Measurements from ENCODE around the gene NSUN2. TPM values are rescaled to one million over a fixed set of nuclear protein-coding genes. Genes with fewer than 3 reads are reported as not detected.

Gene NSUN2
- total RNA-seq, 2 experiments from 2014 or later: 48.3 to 50.8 TPM

- Histone ChIP-seq H3K27ac (ENCODE audit: low read depth in 1 of 2, low read length in 2 of 2) (no peak overlapping the region), H3K4me1 (ENCODE audit: insufficient read depth, low read length) (no peaks in the 10 kb centered on the region), H3K4me3 (ENCODE audit: low read length) (no peak overlapping the region), H3K9me3 (ENCODE audit: control insufficient read depth in 1 of 2, insufficient read depth in 1 of 2, low read length in 2 of 2) (peaks cover 0 to 3% of the 10 kb centered on the region in 2 experiments), H3K27me3 (ENCODE audit: control insufficient read depth in 1 of 2, insufficient read depth in 2 of 2, low read length in 2 of 2) (no peaks in the 10 kb centered on the region), H3K36me3 (ENCODE audit: insufficient read depth, low read length) (peaks cover 40% of the 10 kb centered on the region)
- H3K27ac Mint-ChIP-seq: no peak overlapping the region
- intact Hi-C loops (cut with DNase I, micrococcal nuclease): no loop called here
- no peak overlapping the region for H3K4me3 Mint-ChIP-seq
- ChIA-PET POLR2A (no interaction called here), CTCF (no interaction called here)
- no peak for ATAC-seq (ENCODE audit: poor library complexity)
- DNase-seq: no peak
- TF ChIP-seq, protein P1, sequence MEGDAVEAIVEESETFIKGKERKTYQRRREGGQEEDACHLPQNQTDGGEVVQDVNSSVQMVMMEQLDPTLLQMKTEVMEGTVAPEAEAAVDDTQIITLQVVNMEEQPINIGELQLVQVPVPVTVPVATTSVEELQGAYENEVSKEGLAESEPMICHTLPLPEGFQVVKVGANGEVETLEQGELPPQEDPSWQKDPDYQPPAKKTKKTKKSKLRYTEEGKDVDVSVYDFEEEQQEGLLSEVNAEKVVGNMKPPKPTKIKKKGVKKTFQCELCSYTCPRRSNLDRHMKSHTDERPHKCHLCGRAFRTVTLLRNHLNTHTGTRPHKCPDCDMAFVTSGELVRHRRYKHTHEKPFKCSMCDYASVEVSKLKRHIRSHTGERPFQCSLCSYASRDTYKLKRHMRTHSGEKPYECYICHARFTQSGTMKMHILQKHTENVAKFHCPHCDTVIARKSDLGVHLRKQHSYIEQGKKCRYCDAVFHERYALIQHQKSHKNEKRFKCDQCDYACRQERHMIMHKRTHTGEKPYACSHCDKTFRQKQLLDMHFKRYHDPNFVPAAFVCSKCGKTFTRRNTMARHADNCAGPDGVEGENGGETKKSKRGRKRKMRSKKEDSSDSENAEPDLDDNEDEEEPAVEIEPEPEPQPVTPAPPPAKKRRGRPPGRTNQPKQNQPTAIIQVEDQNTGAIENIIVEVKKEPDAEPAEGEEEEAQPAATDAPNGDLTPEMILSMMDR (IDR thresholded peaks at IDR 0.05): no peak
- H3K27me3 Mint-ChIP-seq: no peaks in the 10 kb centered on the region
- peaks cover 47% of the 10 kb centered on the region for H3K36me3 Mint-ChIP-seq (ENCODE audit: low read depth)
- H3K4me1 Mint-ChIP-seq (ENCODE audit: low read depth): no peaks in the 10 kb centered on the region
- H3K9me3 Mint-ChIP-seq: no peaks in the 10 kb centered on the region
Observed at GRCh38 chr5:6595405-6595804, 37.4 kb downstream of the NSUN2 start.

GRCh38 chr5:6594066-6594465 lies 38.8 kb downstream of the NSUN2 start:
- no peak overlapping the region for H3K27ac Mint-ChIP-seq
- ATAC-seq (ENCODE audit: poor library complexity) (no peak), DNase-seq (no peak)
- peaks cover 33% of the 10 kb centered on the region for H3K36me3 Mint-ChIP-seq (ENCODE audit: low read depth)
- Histone ChIP-seq H3K4me3 (ENCODE audit: low read length) (no peak overlapping the region), H3K9me3 (ENCODE audit: control insufficient read depth in 1 of 2, insufficient read depth in 1 of 2, low read length in 2 of 2) (peaks cover 0 to 3% of the 10 kb centered on the region in 2 experiments), H3K36me3 (ENCODE audit: insufficient read depth, low read length) (peaks cover 28% of the 10 kb centered on the region), H3K27ac (ENCODE audit: low read depth in 1 of 2, low read length in 2 of 2) (no peak overlapping the region), H3K4me1 (ENCODE audit: insufficient read depth, low read length) (no peaks in the 10 kb centered on the region), H3K27me3 (ENCODE audit: control insufficient read depth in 1 of 2, insufficient read depth in 2 of 2, low read length in 2 of 2) (no peaks in the 10 kb centered on the region)
- H3K9me3 Mint-ChIP-seq: no peaks in the 10 kb centered on the region
- ChIA-PET POLR2A (no interaction called here), CTCF (no interaction called here)
- no peaks in the 10 kb centered on the region for H3K4me1 Mint-ChIP-seq (ENCODE audit: low read depth)
- H3K4me3 Mint-ChIP-seq: no peak overlapping the region
- intact Hi-C loops (cut with DNase I, micrococcal nuclease): no loop called here
- no peaks in the 10 kb centered on the region for H3K27me3 Mint-ChIP-seq
- TF ChIP-seq, protein P1 (IDR thresholded peaks at IDR 0.05): no peak

- ATAC-seq (ENCODE audit: poor library complexity): no peak
- peaks cover 21% of the 10 kb centered on the region for H3K36me3 ChIP-seq (ENCODE audit: insufficient read depth, low read length)
- H3K4me3 ChIP-seq (ENCODE audit: low read length): no peak overlapping the region
- CTCF ChIA-PET: no interaction called here
- Mint-ChIP-seq H3K9me3 (no peaks in the 10 kb centered on the region), H3K4me1 (ENCODE audit: low read depth) (no peaks in the 10 kb centered on the region), H3K36me3 (ENCODE audit: low read depth) (peaks cover 26% of the 10 kb centered on the region), H3K27ac (no peak overlapping the region), H3K27me3 (no peaks in the 10 kb centered on the region), H3K4me3 (no peak overlapping the region)
- no peak for DNase-seq
- no peaks in the 10 kb centered on the region for H3K27me3 ChIP-seq (ENCODE audit: control insufficient read depth in 1 of 2, insufficient read depth in 2 of 2, low read length in 2 of 2)
- H3K27ac ChIP-seq (ENCODE audit: low read depth in 1 of 2, low read length in 2 of 2): no peak overlapping the region
- intact Hi-C loops (cut with DNase I, micrococcal nuclease): no loop called here
- TF ChIP-seq, protein P1 (IDR thresholded peaks at IDR 0.05): no peak
- POLR2A ChIA-PET: no interaction called here
- peaks cover 0 to 3% of the 10 kb centered on the region in 2 experiments for H3K9me3 ChIP-seq (ENCODE audit: control insufficient read depth in 1 of 2, insufficient read depth in 1 of 2, low read length in 2 of 2)
- no peaks in the 10 kb centered on the region for H3K4me1 ChIP-seq (ENCODE audit: insufficient read depth, low read length)
Observed at GRCh38 chr5:6593148-6594016, 39.5 kb downstream of the NSUN2 start.

Measured in CD4-positive, alpha-beta T cell (primary cell).